GM19452 (cell line): ENCODE measurements around the gene PRADC1.

Experiments
- ATAC-seq: cut with Tn5 transposase; IDR thresholded peaks from one replicate; pipeline ENCODE4 v1.9.1; 2021; ENCODE audit not compliant: unreplicated experiment

PRADC1 gene

DNA sequence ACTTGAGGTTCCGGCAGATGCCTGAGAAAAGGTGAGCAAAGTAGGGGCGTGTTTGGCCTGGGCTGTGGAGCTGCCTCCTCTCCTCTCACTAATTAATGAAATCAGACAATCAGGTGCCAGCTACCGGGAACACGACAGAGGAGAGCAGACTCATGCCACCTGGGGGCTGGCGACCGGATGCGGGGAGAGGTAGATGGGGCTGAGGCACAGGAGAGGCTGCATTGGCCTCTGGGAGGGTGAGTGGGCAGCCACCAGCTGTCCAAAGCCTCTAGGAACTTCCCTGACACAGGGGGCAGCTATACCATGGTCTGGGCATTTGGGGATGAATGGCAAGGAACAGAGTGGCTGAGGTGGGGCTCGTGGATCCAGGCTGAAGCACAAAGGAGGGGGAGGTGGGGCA lies 26.2 kb upstream of the PRADC1 start:
- no peak for ATAC-seq

DNA sequence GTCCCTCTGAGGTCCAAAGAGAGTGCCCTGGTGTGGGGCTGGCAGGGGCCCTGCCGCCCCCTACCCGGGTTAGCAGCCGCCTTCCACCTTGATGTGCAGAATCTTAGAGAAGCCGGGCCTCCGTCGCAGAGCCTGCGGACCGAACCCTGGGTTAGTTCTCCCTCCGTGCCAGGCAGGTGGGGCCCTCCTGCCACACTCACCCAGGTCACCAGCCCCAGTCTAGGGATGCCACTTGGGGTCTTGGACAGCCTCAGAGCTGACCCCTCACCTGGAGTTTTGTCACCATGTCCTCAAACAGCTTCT lies 25.8 kb upstream of the PRADC1 start:
- no peak for ATAC-seq

- ATAC-seq = no peak
Measured at GRCh38 chr2:73258186-73258912, 25.3 kb upstream of the PRADC1 start.

GRCh38 chr2:73257425-73258125 lies 24.5 kb upstream of the PRADC1 start:
- ATAC-seq = no peak

DNA sequence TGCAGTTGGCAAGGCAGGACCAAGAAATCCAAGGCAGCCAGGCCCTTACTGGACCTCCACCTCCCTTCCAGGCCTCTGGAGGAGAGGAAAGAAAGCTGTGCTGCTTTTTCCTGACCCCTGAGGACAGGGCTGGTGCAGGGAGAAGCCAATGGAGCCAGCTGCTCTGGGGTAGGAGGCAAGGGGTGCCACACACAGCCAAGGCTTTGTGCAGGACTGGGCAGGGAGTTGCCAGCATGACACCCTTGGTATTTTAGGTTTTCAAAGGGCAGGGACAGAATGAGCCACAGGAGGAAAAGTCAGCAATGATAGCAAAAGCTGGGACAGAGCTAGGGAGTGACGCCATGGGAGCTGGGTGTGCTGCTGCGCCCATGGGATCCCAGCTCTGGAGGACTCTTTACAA lies 24.0 kb upstream of the PRADC1 start:
- ATAC-seq = no peak

GRCh38 chr2:73256618-73256922 lies 23.5 kb upstream of the PRADC1 start:
- ATAC-seq = no peak

DNA sequence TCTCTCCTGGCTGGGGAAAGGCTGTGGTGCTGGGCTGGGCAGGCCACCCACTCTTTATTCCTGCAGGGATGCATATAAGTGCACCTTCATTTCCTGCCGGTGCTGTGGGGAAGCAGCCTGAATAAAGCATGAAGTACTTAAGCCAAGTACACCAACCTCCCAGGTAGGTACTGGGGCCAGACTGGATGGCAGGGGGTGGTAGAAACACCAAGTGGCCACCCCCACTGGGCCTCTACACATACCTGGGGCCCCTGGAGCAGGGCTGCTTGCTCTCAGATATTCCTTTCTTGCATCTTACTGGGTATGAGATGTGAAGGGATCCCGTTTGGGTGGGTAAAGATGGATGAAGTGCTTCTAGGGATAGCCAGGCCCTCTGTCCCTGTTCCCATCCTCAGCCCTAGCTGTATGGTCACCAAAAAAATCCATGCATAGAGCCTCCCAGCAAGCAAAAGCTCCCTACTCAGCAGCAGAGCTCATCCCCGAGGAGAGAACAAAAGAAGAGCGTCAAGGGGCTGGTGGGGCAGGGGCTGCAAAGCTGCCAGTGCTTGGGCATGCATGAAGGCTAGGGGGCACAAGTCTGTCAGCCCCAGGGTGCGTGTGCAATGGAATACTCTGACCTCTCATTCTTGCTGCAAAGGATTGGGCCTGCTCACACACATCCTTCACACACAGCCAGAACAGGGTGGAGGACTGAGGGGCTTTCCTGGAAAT lies 23.0 kb upstream of the PRADC1 start:
- ATAC-seq = no peak

GRCh38 chr2:73255007-73255644 lies 22.1 kb upstream of the PRADC1 start:
- ATAC-seq = no peak

DNA sequence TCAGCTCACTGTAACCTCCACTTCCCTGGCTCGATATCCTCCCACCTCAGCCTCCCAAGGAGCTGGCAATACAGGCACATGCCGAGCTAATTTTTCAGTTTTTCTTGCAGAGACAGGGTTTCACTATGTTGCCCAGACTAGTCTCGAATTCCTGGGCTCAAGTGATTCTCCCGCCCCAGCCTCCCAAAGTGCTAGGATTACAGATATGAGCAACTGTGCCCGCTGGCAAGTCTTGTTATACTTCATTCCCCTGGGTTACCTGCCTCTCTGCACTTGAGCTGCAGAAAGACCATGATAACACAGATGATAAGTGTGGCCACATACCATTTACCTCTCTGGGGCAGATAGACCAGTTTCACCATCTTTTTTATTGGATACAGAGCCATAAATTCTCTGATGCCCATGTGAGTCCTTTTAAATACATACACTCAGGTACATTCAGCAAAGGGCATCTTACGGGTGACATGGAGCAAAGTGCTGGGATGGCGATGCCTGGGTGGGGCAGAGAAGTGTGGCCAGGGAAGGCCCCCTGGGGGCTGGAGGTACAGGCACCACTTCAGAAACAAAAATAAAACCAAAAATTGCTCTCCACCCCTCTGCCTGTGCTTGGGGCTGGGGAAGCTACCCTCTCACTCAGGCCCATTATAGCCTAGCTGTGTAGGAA lies 21.4 kb upstream of the PRADC1 start:
- ATAC-seq = no peak

DNA sequence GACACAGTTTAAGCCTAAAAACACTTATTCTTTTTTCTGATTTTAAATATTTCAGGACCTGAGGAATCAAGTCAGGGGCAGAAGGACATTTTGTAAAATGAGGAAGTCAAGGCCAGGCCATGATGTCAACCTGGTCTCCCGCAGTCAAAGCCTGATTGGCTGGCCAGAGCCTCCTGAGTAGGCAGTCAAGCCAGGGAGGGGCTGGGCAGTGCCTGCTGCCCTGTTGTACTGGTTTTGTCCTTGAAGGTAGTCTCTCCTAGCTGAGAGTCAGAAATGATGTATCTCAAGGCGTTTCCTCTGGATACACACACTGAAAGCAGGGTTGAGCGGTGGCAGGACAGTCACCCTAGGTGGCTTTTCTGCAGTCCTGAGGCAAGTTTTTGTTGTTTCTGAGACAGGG lies 20.9 kb upstream of the PRADC1 start:
- ATAC-seq = no peak

- ATAC-seq = no peak
Measured at GRCh38 chr2:73253400-73253799, 20.4 kb upstream of the PRADC1 start.

- no peak for ATAC-seq
Measured at GRCh38 chr2:73252238-73253027, 19.4 kb upstream of the PRADC1 start.

DNA sequence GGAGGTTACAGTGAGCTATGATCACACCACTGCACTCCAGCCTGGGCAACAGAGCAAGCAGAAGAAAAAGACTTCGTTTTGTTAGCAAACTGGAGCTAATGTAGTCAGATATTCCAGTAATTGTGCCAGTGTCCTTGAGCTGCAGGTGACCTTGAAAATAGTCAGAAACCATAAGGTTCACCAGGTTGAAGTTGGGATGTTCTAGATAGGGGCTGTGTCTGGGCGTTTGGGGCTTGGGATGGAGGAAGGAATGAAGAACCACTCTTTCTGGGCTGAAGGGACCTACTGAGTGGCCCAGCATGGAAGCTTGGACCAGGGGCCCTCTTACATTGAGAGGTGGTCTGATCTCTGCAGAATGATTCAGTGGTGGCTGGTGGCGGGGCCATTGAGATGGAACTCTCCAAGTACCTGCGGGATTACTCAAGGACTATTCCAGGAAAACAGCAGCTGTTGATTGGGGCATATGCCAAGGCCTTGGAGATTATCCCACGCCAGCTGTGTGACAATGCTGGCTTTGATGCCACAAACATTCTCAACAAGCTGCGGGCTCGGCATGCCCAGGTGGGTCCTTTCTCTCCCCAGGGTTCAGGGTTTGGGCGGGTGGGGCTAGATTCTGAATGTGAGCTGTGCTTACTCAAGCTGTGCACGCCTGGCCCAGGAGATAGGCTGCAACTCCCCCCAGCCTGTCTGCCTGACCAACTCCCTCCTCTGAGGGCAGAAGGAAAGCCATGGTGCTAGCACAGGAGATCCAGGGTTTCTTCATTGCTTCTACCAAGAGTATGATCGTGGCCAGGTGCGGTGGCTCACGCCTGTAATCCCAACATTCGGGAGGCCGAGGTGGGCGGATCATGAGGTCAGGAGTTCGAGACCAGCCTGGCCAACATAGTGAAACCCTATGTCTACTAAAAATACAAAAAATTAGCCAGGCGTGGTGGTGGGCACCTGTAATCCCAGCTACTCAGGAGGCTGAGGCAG lies 18.1 kb upstream of the PRADC1 start:
- ATAC-seq = no peak

GRCh38 chr2:73249636-73250035 lies 16.6 kb upstream of the PRADC1 start:
- no peak for ATAC-seq

DNA sequence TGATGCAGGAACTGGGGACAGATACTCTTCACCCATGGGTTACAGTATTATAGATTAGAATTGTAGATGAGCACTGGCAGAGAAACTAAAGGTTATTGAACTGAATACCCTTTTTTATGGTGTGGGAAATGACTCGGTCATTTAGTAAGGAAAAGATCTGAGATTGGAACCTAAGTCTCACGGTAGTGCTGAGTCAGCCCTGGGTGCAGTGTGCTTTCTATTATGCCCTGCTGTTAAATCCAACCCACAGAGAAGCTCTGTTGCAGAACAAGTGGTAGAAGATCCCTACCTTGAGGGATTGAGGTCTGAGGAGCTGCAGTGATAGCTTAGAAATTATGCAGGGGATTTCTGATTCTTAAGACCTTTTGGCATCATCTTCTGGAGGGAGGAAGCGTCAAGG lies 13.8 kb upstream of the PRADC1 start:
- no peak for ATAC-seq

DNA sequence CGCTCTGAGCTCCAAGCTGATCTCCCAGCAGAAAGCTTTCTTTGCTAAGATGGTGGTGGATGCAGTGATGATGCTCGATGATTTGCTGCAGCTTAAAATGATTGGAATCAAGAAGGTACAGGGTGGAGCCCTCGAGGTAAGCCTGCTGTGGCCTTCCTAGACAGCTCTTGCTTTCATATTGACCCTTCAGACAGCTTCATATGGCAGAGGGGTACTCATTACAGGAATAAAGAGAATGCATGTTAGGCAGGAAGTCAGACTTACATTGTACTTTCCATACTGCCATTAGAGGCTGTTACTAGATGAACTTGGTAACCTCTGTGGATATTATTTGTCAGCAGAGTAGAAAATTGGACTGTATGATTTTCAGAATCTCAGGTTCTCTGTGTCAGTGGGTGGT lies 11.5 kb upstream of the PRADC1 start:
- ATAC-seq = no peak

- ATAC-seq = no peak
Measured at GRCh38 chr2:73243884-73244570, 11.0 kb upstream of the PRADC1 start.

- ATAC-seq = no peak
Measured at GRCh38 chr2:73239776-73240175, 6.7 kb upstream of the PRADC1 start.

GRCh38 chr2:73238976-73239375 lies 5.9 kb upstream of the PRADC1 start:
- no peak for ATAC-seq
